HG03439 (cell line): ENCODE data around the gene NR1H3.

Experiments used
- ATAC-seq: cut with Tn5 transposase; IDR thresholded peaks from one replicate; pipeline ENCODE4 v1.9.1; 2021; ENCODE audit warnings: mild to moderate bottlenecking, moderate library complexity; ENCODE audit not compliant: unreplicated experiment

NR1H3 gene

DNA sequence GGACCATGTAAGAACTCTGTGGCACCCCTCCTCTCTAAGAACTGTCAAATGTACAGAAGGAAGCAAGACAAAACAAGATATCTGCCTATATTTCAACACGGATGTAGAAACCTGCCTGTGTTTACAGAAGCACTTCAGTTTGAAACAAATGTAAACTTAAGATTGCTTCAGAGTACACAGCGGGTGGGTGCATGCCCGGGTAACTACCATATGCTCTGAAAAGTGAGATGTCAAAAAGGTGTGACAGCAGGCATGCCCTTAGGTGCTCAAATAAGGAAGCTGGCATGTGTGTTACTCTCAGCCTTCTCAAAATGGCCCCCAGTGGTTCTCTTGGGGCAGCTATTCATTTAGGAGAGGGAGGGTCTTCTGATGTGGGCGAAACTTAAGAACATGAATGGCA lies 14.3 kb upstream of the NR1H3 start:
- no peak for ATAC-seq

DNA sequence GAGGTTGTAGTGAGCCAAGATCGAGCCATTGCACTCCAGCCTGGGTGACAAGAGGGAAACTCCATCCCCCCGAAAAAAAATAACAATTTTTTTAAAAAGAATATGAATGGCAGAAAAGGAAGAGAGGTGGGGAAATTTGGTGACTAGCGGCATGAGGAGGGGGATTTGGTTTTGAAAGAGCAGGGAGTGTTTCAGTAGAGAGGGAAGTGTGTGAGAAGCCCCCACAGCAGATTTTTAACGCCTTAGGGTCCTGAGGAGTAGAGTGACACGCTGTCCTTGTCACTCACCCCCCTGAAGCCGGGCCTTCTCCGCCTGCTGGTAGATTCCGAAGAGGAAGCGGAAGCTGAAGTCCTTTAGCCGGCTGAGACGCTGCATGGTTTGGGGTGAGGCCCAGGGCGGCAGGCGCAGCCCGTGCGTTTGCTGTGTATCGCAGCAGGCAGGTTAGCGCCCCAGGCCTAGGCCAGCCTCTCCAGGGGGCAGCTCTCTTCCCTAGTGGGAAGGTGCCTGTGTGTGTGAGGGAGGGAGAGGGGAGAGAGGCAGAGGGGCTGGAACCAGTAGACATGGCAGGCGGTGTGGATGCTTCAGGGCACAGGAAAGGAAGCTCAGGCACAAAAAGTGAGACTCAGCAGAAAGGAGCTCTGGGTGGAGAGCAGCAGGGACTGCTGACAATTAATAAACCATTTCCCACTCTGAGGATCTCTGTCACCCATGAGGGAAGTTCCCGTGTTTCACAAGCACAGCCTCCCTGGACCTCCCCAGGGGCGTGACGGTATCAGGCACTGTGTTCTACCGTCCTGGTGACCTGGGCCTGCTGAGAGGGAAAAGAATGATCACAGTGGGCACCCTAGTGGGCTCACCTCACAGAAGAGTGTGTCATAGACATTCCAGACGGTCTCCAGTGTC lies 13.1 kb upstream of the NR1H3 start:
- no peak for ATAC-seq

DNA sequence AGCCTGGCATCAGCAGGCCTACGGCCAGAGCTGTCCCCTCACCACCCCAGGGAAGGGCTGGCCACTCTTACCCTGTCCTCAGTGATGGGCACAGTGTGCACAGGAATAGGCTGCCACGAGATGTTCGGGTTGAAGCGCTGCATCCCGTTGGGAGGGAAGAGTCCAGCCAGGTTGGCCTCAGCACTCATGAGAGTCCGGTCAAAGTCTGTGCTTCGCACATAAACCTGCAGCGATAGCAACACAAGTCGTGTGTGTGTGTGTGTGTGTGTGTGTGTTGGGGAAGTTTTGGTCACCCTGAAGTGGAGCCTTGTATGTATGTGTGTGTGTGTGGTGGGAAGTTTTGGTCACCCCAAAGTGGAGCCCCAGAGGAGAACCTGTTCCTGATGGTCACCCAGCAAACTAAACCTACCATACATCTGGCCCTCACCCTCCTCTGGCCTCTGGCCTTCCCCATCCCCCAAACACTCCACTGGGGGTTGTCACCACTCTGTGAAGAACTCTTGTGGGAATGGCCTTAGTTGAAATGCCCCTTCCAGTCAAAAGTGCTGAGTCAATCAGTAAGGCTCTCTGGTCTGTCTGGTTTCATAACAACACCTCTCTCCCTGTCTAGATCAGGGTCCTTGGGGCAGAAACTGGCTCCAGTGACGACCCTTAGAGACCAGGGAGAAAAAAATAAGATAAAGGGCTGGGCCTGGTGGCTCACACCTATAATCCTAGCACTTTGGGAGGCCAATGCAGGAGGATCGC lies 12.0 kb upstream of the NR1H3 start:
- ATAC-seq, result no peak

DNA sequence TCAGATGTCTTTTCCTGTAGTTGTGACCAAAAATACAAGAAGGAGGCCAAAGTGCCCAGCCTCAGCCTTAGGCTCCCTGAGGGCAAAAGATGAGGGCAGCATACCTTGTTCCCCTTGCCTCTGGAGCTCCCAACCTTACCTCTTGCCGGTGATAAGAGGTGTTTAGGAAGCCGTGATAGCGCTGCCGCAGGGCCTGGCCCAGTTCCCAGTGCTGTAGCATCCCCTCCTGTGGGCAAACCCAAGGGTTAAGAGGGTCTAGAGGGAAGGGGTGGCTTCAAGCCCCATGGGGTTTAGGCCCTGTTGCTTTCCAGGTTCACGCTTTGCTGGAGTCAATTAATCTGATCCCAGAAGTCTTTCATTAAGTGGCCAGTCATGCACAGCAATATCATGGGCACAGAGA lies 10.3 kb upstream of the NR1H3 start:
- no peak for ATAC-seq

DNA sequence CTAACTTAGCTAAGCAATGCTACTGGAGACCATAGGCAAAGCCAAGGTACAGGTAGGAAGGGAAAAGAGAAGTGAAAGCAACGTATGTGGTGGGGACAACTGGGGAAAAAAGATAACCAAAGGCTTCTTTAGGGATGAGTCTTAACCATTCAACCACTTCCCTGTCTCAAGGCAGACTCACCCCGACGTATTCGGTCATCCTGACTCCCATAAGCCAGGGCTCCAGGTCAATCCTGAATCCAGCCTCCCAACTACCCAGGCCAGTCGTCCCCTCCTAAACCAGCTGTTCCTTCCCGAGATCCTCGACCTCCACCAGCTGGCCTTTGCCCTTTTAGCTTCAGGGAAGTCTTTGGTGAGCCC lies 9.5 kb upstream of the NR1H3 start:
- ATAC-seq, result peak; percentile 22

DNA sequence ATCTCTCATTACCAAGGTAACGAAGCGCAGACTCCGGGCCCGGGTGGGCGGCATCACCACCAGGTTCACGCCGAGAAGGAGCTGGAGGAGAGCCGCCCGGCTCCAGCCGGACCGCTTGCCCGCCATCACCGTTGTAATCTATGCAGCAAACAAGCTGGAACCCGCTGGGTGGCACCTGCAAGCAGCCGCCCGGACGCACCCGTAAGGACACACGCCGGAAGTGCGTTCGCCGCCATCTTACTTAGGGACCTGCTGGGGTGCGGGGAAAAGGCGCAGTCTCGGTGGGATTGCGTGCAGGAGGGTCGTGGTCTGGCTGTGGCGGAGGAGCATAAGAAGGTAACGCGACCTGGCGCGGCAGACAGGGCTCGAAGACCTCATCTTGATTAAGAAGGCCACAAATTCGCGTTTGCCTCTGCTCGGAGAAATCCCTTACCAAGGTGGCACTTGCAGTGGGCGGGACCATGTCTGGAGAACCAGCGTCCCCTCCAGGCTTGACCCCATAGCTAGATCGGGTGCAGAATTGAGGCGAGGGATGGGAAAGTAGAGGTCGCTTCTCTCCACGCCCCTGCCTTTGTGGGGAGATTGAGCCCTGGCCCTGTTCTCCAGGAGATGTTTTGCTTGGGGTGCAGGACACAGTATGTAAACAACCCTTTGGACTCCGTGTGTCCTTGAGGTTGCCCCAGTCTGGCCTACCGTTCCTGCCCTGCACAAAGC lies 9.0 kb upstream of the NR1H3 start, which contains the start of gene ACP2:
TSS of gene ACP2 (minus strand) at position 151 of the 714 bp plus-strand sequence. CDS start at position 126, 25 bp downstream.
- peak; percentile 84 for ATAC-seq

DNA sequence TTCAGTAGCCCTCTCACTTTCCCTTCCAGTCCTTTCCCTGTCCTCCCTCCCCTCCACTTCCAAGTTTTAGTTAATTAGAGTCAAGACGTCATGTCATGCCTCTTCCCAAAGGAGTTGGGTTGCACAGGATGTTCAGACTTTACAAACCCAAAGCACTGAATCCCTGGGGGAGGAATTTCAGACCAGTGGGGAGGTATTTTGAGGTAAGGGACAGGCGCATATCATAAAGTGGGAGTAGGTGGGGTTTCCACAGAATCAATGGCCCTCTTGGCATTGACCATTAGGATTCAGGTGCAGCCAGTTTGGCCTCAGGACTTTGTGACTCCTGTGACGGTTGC lies 8.4 kb upstream of the NR1H3 start:
- no peak for ATAC-seq

DNA sequence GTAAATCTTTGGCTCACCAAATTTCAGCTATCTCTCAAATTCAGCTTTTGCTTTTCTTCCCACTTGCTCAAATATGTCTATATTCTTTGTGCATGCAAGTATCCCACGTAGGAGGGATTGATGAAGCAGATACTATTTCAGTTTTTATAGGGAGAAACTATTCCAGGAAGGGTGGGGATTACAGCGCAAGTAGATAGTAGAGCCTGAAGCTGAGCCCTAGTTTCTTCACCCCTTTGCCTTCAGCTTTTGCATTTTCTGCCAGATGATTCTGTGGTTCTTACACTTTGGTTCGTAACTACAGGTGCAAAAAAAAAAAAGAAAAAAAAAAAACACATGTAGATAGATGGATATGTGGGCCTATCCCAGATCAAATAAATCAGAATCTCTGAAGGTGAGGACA lies 6.0 kb upstream of the NR1H3 start:
- no peak for ATAC-seq

DNA sequence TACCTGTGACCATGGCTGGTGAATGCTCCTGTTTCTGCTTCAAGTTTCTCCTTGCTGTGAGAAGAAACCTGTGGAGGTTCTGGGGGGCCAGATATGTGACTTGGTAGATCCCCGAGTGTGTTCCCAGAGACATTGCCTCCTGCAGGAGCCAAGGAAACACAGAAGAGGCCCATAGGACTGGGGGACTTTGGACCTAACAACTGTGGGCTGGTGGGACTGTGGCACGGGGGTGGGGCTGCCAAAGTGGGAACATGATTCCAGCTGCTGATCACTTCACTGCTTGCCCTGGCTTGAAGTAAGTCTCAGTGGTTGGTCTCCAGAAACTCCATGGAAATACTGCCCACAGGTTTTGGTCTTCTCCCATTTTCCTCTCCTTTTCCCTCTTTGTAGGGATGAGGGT lies 4.1 kb upstream of the NR1H3 start:
- no peak for ATAC-seq

DNA sequence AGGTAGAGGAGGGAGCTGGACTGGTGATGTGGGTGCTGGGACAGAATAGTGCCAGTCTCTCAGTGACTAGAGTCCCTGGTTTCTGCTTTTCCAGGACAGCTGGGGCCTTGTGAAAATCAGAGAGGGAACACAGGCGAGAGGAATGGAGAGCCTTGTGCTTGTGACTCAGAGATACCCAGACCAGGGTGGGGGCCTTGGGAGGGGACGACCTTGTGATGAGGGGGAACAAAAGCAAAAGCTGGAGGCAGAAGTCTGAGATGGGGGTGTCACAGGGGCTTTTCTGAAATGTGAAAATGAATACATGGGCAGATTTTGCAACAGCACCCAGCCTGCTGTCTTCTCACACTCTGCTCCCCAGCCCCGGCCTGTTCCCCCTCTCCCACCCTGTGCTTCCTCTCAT lies 3.4 kb upstream of the NR1H3 start:
- ATAC-seq, result no peak

DNA sequence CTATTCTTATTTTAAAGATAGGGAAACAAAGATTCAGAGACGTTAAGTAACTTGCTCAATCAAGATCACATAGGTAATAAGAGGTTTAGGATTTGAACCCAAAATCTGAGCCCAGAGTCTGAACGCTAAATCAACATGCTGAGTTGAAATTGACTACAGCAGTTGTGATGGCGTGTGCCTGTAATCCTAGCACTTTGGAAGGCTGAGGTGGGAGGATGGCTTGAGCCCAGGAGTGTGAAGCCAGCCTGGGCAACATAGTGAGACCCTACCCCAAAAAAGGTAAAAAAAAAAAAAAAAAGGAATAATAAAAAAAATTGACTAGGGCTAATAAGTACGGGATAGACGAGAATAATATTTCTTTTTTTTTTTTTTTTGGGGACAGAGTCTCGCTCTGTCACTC lies 1.4 kb upstream of the NR1H3 start:
- no peak for ATAC-seq

DNA sequence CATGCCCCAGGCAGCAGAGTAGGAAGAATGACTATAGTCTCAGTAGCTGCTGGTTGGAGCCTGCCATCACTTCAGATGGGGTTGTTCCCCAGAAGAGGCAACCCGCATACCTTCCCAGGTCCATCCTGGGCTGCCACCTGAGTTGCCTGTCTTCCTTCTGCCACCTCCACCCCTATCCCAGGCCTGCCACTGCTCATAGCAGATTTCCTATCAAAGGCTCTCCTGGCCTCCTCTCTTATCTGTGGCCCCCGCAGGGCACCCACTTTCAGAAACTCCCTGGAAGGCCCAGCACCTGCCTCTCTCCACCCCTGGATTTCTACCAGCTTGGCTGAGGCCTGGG lies 649 bp upstream of the NR1H3 start:
- no peak for ATAC-seq

DNA sequence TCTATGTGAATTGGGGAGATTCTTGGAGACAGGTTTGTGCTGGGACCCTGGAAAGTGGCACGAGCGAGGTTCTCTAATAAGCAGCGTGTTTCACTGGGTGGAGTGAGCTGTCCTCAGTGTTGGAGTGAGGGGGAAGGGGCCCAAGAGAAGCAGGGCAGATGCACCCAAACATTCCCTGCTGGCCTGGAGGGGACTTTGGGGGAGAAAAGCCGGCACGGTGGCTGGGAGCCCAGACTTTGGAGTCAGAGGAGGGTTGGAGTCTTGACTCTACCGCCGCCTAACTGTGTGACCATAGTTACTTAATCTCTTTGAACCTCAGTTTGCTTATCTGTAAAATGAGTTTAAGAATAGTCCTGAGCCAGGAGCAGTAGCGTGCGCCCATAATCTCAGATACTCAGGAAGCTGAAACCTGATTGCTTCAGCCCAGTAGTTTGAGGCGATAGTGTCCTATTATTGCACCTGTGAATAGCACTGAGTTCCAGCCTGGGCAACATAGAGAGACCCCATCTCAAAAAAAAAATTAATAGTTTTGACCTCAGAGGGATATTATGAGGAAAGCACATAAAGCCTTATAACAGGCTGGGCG lies 614 bp downstream of the NR1H3 start:
- ATAC-seq, result no peak

DNA sequence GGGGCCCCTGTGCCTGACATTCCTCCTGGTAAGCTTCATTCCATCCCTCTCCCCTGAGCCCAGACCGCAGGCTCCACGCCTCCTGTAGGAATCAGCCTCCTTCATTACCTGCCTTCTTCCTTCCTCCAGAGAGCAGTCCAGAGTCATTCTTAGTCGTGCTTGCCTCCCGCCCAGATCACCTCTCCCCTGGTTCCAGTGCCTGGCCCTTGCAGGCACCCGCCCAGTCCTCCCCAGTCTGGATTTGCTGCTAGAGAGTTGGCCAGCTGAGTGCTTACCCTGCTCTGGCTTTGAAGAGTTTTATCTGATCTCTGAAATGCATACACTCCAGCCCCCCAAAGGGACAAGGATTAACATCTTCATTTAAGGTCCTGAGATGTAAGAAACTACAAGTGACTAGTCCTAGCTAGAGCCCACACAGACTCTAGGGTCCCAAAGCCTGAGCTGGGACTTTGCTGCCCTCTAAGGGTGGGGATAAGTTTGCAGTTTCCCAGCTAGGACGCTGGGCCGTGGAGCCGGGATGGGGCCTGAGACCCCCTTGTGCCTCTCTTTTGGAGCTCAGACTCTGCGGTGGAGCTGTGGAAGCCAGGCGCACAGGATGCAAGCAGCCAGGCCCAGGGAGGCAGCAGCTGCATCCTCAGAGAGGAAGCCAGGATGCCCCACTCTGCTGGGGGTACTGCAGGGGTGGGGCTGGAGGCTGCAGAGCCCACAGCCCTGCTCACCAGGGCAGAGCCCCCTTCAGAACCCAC lies 1.6 kb downstream of the NR1H3 start:
- no peak for ATAC-seq

DNA sequence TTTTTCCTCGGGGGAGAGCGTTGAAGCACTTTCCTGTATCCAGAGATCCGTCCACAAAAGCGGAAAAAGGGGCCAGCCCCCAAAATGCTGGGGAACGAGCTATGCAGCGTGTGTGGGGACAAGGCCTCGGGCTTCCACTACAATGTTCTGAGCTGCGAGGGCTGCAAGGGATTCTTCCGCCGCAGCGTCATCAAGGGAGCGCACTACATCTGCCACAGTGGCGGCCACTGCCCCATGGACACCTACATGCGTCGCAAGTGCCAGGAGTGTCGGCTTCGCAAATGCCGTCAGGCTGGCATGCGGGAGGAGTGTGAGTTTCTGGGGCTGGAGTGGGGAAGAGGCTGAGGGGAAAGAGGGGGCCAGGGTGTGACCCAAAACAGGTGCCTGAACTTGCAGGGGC lies 2.6 kb downstream of the NR1H3 start:
- no peak for ATAC-seq

DNA sequence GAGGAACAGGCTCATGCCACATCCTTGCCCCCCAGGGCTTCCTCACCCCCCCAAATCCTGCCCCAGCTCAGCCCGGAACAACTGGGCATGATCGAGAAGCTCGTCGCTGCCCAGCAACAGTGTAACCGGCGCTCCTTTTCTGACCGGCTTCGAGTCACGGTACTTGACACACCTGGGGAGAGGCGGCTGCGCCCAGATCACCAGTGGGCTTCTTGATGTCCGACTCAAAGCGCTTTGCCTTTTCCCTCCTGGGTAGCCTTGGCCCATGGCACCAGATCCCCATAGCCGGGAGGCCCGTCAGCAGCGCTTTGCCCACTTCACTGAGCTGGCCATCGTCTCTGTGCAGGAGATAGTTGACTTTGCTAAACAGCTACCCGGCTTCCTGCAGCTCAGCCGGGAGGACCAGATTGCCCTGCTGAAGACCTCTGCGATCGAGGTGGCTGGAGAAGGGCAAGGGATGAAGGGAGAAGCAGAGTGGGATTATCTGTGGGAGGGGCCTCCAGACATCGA lies 3.5 kb downstream of the NR1H3 start:
- no peak for ATAC-seq

DNA sequence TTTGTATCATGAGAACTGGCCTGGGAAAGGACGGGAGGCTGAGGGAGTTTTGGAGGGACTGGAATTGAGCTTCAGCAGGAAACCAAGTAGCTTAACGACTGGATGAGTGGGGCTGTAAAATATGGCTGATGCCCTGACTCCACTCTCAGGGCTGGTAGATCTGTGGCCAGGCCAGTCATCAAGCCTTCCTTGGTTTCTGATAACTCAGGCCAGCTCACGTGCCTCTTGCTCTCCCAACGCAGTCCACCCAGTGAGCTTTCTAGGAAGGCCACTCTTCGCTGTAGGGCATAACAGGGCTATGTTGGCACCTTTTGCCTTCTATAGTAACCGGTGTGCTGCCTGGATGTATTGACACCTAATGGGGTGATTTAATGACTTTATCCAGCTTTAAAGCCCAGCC lies 6.3 kb downstream of the NR1H3 start:
- no peak for ATAC-seq

DNA sequence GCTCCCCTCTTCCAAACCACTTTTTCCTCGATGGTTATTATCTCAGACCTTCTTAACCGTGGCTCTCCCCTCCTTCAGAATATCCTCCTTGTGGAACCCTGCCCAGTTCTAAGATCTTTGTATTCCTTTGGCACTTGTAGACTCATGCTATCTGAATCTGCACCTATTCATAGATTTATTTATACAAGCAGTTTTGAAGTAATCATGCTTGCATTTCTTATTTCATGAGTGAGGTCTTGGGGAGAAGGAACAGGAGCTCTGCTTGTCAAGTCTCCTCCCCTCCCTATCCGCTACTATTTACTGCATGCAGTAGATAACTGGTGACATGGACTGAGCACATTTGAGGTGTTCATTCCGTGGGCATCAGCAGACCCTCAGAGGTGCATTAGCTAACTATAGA lies 6.7 kb downstream of the NR1H3 start:
- ATAC-seq, result no peak

DNA sequence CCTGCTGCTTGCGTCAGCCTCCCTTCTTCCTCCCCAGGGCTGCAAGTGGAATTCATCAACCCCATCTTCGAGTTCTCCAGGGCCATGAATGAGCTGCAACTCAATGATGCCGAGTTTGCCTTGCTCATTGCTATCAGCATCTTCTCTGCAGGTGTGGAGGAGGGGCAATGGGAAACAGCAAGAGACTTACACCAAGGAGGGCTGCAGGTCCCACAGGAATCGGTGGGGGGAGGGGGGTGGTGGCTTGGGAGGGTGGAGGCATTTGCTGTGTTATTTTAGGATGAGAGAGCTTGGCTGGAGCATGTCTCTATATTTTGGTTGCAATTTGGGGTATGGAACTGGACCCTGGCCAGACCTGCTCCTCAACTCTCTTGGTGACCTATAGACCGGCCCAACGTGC lies 10.1 kb downstream of the NR1H3 start:
- no peak for ATAC-seq

DNA sequence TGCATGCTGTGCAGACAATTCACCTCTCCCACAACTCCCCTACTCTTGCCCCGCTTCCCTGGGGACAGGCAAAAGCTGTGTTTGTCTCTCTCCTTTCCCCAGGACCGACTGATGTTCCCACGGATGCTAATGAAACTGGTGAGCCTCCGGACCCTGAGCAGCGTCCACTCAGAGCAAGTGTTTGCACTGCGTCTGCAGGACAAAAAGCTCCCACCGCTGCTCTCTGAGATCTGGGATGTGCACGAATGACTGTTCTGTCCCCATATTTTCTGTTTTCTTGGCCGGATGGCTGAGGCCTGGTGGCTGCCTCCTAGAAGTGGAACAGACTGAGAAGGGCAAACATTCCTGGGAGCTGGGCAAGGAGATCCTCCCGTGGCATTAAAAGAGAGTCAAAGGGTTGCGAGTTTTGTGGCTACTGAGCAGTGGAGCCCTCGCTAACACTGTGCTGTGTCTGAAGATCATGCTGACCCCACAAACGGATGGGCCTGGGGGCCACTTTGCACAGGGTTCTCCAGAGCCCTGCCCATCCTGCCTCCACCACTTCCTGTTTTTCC lies 10.7 kb downstream of the NR1H3 start:
- no peak for ATAC-seq
